ENCODE measurements around the gene IFI35. TPM values are rescaled to one million over a fixed set of nuclear protein-coding genes. Genes with fewer than 3 reads are reported as not detected.
"Not testable (repeated sequence)": the region's sequence is repeated elsewhere in the genome, so short reads cannot be mapped to it uniquely, and the experiment has no call there.

Gene IFI35
- polyA plus RNA-seq, 1 donor, result 45.7 TPM

DNA sequence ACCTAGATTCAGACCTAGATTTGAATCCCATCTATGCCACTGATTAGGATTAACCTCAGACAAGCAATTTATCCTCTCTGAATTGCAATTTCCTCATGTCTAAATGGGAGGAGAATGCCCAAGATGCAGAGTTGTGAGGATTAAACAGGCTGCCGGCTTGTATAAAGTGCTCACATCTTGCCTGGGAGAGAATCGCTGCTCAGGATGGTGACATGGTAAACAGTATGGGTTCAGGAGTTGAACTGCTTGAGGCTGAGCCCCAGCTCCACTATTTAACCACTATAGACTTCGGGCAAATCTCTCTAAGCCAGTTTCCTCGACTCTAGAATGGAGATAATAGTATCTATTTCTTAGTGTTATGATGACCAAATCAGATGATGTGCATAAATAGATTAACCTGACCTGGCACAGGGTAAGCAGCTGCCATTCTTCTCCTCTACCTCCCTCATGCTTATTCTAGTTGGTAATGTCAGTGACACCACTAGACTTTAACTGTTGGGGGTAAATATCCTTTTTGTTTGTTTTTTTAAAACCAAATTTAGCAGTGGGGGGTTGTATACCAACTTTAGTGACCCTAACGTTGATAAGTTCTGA, 9.1 kb upstream of the IFI35 start:
- Histone ChIP-seq H3K27ac (ENCODE audit: low read length) (peak overlapping the region; percentile 62), H3K4me3 (ENCODE audit: low read length) (peak overlapping the region; percentile 17), H3K9me3 (ENCODE audit: control insufficient read depth, low read depth, low read length) (no peaks in the 10 kb centered on the region), H3K4me1 (ENCODE audit: control insufficient read depth, insufficient read depth, low read length) (peaks cover 8% of the 10 kb centered on the region), H3K36me3 (ENCODE audit: control insufficient read depth, insufficient read depth, low read length) (peaks cover 38% of the 10 kb centered on the region), H3K27me3 (ENCODE audit: control insufficient read depth, insufficient read depth, low read length) (no peaks in the 10 kb centered on the region)
- no CpG with 5 or more reads among the region's 5 CpGs for WGBS (ENCODE audit: insufficient coverage, low lambda C conversion rate)
- no peak for DNase-seq

- Histone ChIP-seq H3K27me3 (ENCODE audit: control insufficient read depth, insufficient read depth, low read length) (no peaks in the 10 kb centered on the region), H3K36me3 (ENCODE audit: control insufficient read depth, insufficient read depth, low read length) (peaks cover 38% of the 10 kb centered on the region), H3K4me1 (ENCODE audit: control insufficient read depth, insufficient read depth, low read length) (peaks cover 8% of the 10 kb centered on the region), H3K4me3 (ENCODE audit: low read length) (peak within 1 kb of the TSS; percentile 71), H3K27ac (ENCODE audit: low read length) (peak within 1 kb of the TSS; percentile 80), H3K9me3 (ENCODE audit: control insufficient read depth, low read depth, low read length) (no peaks in the 10 kb centered on the region)
- WGBS (ENCODE audit: insufficient coverage, low lambda C conversion rate), result no CpG with 5 or more reads among the region's 49 CpGs
- peak; percentile 100 for DNase-seq
These were observed 8.3 kb upstream of the IFI35 start, which contains the start of gene RPL27 for GRCh38 chr17:42997984-42998938. Gene RPL27 (plus strand): TSS chr17:42998419. CDS start chr17:42998751, 332 bp downstream.

- H3K27me3 ChIP-seq (ENCODE audit: control insufficient read depth, insufficient read depth, low read length), result no peaks in the 10 kb centered on the region
- peak overlapping the region; percentile 71 for H3K4me3 ChIP-seq (ENCODE audit: low read length)
- H3K9me3 ChIP-seq (ENCODE audit: control insufficient read depth, low read depth, low read length), result no peaks in the 10 kb centered on the region
- H3K4me1 ChIP-seq (ENCODE audit: control insufficient read depth, insufficient read depth, low read length), result peaks cover 8% of the 10 kb centered on the region
- no peak for DNase-seq
- no CpG with 5 or more reads among the region's 10 CpGs for WGBS (ENCODE audit: insufficient coverage, low lambda C conversion rate)
- H3K27ac ChIP-seq (ENCODE audit: low read length), result peak overlapping the region; percentile 80
- H3K36me3 ChIP-seq (ENCODE audit: control insufficient read depth, insufficient read depth, low read length), result peaks cover 42% of the 10 kb centered on the region
These were observed 7.5 kb upstream of the IFI35 start for GRCh38 chr17:42999003-42999525.

DNA sequence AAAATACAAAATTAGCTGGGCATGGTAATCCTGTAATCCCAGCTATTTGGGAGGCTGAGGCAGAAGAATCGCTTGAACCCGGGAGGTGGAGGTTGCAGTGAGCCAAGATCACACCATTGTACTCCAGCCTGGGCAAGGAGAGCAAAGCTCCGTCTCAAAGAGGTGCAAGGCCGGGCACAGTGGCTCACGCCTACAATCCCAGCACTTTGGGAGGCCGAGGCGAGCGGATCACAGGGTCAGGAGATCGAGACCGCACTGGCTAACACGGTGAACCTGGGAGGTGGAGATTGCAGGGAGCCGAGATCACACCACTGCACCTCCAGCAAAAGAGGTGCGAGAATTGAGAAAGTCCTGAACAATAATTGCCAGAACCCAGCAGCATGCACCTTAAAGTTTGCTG, 5.7 kb upstream of the IFI35 start:
- not testable (repeated sequence) for DNase-seq; H3K9me3 ChIP-seq (ENCODE audit: control insufficient read depth, low read depth, low read length); H3K27ac ChIP-seq (ENCODE audit: low read length); H3K4me3 ChIP-seq (ENCODE audit: low read length); H3K27me3 ChIP-seq (ENCODE audit: control insufficient read depth, insufficient read depth, low read length); H3K4me1 ChIP-seq (ENCODE audit: control insufficient read depth, insufficient read depth, low read length)
- WGBS (ENCODE audit: insufficient coverage, low lambda C conversion rate), result no CpG with 5 or more reads among the region's 13 CpGs
- peaks cover 41% of the 10 kb centered on the region for H3K36me3 ChIP-seq (ENCODE audit: control insufficient read depth, insufficient read depth, low read length)

DNA sequence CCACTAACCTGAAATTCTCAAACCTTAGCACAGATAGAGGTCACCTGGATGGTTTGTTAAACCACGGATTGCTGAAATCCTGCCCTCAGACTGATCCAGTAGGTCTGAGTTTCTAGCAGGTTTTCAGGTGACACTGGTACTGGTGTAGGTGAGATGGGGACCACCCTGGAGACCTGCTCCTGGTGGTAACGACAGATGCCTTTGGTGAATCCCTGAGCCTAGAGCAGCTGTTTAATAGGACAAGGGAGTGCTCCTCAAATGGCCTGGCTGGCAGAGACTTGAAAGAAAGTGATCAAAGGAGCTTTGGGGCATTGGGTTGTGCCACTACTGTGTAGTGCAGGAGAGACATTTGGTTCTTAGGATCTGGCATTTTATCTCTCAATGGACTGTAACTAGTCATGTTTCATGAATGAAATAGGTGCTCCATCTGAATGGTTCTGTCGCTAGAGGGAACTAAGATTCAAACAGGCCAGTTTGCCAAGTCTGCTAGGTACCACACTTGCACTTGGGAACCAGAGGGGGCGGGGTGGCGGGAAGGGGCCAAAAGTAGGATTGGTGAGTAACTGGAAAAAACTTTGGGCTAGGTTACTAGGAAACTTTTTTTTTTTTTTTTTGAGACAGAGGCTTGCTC, 2.9 kb upstream of the IFI35 start:
- peaks cover 41% of the 10 kb centered on the region for H3K36me3 ChIP-seq (ENCODE audit: control insufficient read depth, insufficient read depth, low read length)
- H3K9me3 ChIP-seq (ENCODE audit: control insufficient read depth, low read depth, low read length), result no peaks in the 10 kb centered on the region
- no peak overlapping the region for H3K4me3 ChIP-seq (ENCODE audit: low read length)
- no peak for DNase-seq
- H3K27me3 ChIP-seq (ENCODE audit: control insufficient read depth, insufficient read depth, low read length), result no peaks in the 10 kb centered on the region
- H3K4me1 ChIP-seq (ENCODE audit: control insufficient read depth, insufficient read depth, low read length), result peaks cover 11% of the 10 kb centered on the region
- H3K27ac ChIP-seq (ENCODE audit: low read length), result no peak overlapping the region
- 100% methylated on average over 1 of the region's 5 CpGs for WGBS (ENCODE audit: insufficient coverage, low lambda C conversion rate)

GRCh38 chr17:43010667-43011308, 4.2 kb downstream of the IFI35 start:
- WGBS (ENCODE audit: insufficient coverage, low lambda C conversion rate), result no CpG with 5 or more reads among the region's 5 CpGs

GRCh38 chr17:43011728-43012472, 5.3 kb downstream of the IFI35 start:
- Histone ChIP-seq H3K36me3 (ENCODE audit: control insufficient read depth, insufficient read depth, low read length) (peaks cover 47% of the 10 kb centered on the region), H3K4me3 (ENCODE audit: low read length) (no peak overlapping the region), H3K27me3 (ENCODE audit: control insufficient read depth, insufficient read depth, low read length) (no peaks in the 10 kb centered on the region), H3K4me1 (ENCODE audit: control insufficient read depth, insufficient read depth, low read length) (peaks cover 19% of the 10 kb centered on the region), H3K9me3 (ENCODE audit: control insufficient read depth, low read depth, low read length) (no peaks in the 10 kb centered on the region), H3K27ac (ENCODE audit: low read length) (no peak overlapping the region)
- DNase-seq, result no peak
- no CpG with 5 or more reads among the region's 15 CpGs for WGBS (ENCODE audit: insufficient coverage, low lambda C conversion rate)

More at GRCh38 chr17:43010667-43011308, 4.2 kb downstream of the IFI35 start:
- H3K9me3 ChIP-seq (ENCODE audit: control insufficient read depth, low read depth, low read length), result no peaks in the 10 kb centered on the region
- H3K27me3 ChIP-seq (ENCODE audit: control insufficient read depth, insufficient read depth, low read length), result no peaks in the 10 kb centered on the region
- peaks cover 38% of the 10 kb centered on the region for H3K36me3 ChIP-seq (ENCODE audit: control insufficient read depth, insufficient read depth, low read length)
- peak; percentile 82 to 92 for DNase-seq
- H3K4me1 ChIP-seq (ENCODE audit: control insufficient read depth, insufficient read depth, low read length), result peaks cover 22% of the 10 kb centered on the region
- no peak overlapping the region for H3K4me3 ChIP-seq (ENCODE audit: low read length)
- peak overlapping the region; percentile 67 for H3K27ac ChIP-seq (ENCODE audit: low read length)

- H3K27ac ChIP-seq (ENCODE audit: low read length), result no peak overlapping the region
These were observed 6.7 kb downstream of the IFI35 start for GRCh38 chr17:43013296-43013695.

DNA sequence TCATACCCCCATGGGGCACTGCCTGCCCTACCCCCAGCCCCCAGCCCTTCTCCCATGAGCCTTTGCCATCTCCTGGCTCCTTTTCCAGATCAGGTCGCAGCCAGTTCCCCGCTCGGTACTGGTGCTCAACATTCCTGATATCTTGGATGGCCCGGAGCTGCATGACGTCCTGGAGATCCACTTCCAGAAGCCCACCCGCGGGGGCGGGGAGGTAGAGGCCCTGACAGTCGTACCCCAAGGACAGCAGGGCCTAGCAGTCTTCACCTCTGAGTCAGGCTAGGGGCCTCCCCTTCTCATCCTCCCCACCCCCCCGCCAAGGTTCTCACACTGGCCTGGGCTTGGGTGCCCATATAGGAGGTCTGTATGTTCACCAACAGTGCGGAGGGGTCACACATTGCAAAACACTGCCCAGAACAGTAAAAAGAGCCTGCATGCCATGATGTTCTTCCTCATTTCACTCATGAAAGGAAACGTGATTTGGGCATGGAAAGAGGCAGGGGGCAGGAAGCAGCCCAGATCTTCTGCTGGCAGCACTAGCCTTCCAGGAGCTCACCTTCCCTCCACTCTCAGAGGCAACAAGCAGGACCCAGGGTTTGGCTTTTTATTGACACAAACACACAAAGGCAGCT, 7.5 kb downstream of the IFI35 start:
- Histone ChIP-seq H3K27me3 (ENCODE audit: control insufficient read depth, insufficient read depth, low read length) (no peaks in the 10 kb centered on the region), H3K27ac (ENCODE audit: low read length) (no peak overlapping the region), H3K4me3 (ENCODE audit: low read length) (no peak overlapping the region), H3K36me3 (ENCODE audit: control insufficient read depth, insufficient read depth, low read length) (peaks cover 63% of the 10 kb centered on the region), H3K9me3 (ENCODE audit: control insufficient read depth, low read depth, low read length) (no peaks in the 10 kb centered on the region), H3K4me1 (ENCODE audit: control insufficient read depth, insufficient read depth, low read length) (peaks cover 28% of the 10 kb centered on the region)
- no CpG with 5 or more reads among the region's 12 CpGs for WGBS (ENCODE audit: insufficient coverage, low lambda C conversion rate)
- no peak for DNase-seq

More at GRCh38 chr17:43013296-43013695, 6.7 kb downstream of the IFI35 start:
- H3K27me3 ChIP-seq (ENCODE audit: control insufficient read depth, insufficient read depth, low read length), result no peaks in the 10 kb centered on the region
- DNase-seq, result no peak
- peaks cover 56% of the 10 kb centered on the region for H3K36me3 ChIP-seq (ENCODE audit: control insufficient read depth, insufficient read depth, low read length)
- no CpG with 5 or more reads among the region's 8 CpGs for WGBS (ENCODE audit: insufficient coverage, low lambda C conversion rate)
- no peak overlapping the region for H3K4me3 ChIP-seq (ENCODE audit: low read length)
- peaks cover 19% of the 10 kb centered on the region for H3K4me1 ChIP-seq (ENCODE audit: control insufficient read depth, insufficient read depth, low read length)
- H3K9me3 ChIP-seq (ENCODE audit: control insufficient read depth, low read depth, low read length), result no peaks in the 10 kb centered on the region
